Hepatocyte (in vitro differentiated cells): ENCODE data around the gene TMPRSS7. TPM values are rescaled to one million over a fixed set of nuclear protein-coding genes. Genes with fewer than 3 reads are reported as not detected.
"Not testable (repeated sequence)": the region's sequence is repeated elsewhere in the genome, so short reads cannot be mapped to it uniquely, and the experiment has no call there.

Experiments
- DNase-seq: peaks from one replicate; pipeline ENCODE4 v3.0.0-alpha.2; 2016; ENCODE audit warnings: low spot score
- H2AFZ ChIP-seq: fragments of 200-600 bp; sonication (generic); 2 replicates; pipeline ENCODE4 v1.6.0; 2016; ENCODE audit warnings: antibody characterized with exemption, mild to moderate bottlenecking
- H3K27ac ChIP-seq: fragments of 200-600 bp; sonication (generic); 2 replicates; pipeline ENCODE4 v1.5.1; 2016; ENCODE audit warnings: mild to moderate bottlenecking
- H3K27me3 ChIP-seq: fragments of 200-600 bp; sonication (generic); 2 replicates; pipeline ENCODE4 v1.6.1; 2016
- H3K36me3 ChIP-seq: fragments of 200-600 bp; sonication (generic); replicated peaks from 2 replicates; pipeline ENCODE4 v1.5.1; 2016; ENCODE audit warnings: low read depth; ENCODE audit not compliant: insufficient read depth
- H3K4me1 ChIP-seq: fragments of 200-600 bp; sonication (generic); 2 replicates; pipeline ENCODE4 v1.5.1; 2016; ENCODE audit warnings: mild to moderate bottlenecking, moderate library complexity; ENCODE audit not compliant: insufficient read depth
- H3K4me2 ChIP-seq: fragments of 200-600 bp; sonication (generic); 2 replicates; pipeline ENCODE4 v1.6.0; 2016
- H3K4me3 ChIP-seq: fragments of 200-600 bp; sonication (generic); 2 replicates; pipeline ENCODE4 v1.5.1; 2016; ENCODE audit warnings: mild to moderate bottlenecking
- H3K79me2 ChIP-seq: fragments of 200-600 bp; sonication (generic); 2 replicates; pipeline ENCODE4 v1.6.0; 2017; ENCODE audit warnings: mild to moderate bottlenecking
- H3K9me2 ChIP-seq: fragments of 200-600 bp; sonication (generic); replicated peaks from 2 replicates; pipeline ENCODE4 v1.6.0; 2017; ENCODE audit warnings: mild to moderate bottlenecking; ENCODE audit not compliant: insufficient read depth
- H3K9me3 ChIP-seq: fragments of 200-600 bp; sonication (generic); 2 replicates; pipeline ENCODE4 v1.5.1; 2016; ENCODE audit warnings: low read depth, mild to moderate bottlenecking
- H4K20me1 ChIP-seq: fragments of 200-600 bp; sonication (generic); 2 replicates; pipeline ENCODE4 v1.6.0; 2016; ENCODE audit warnings: mild to moderate bottlenecking; ENCODE audit not compliant: insufficient read depth, poor library complexity, severe bottlenecking
- CTCF ChIP-seq: fragments of 200-600 bp; sonication (generic); IDR thresholded peaks from 2 replicates; pipeline ENCODE4 v1.5.1; 2016; ENCODE audit warnings: antibody characterized with exemption, mild to moderate bottlenecking; ENCODE audit not compliant: poor library complexity
- EZH2 ChIP-seq: fragments of 200-600 bp; sonication (generic); IDR thresholded peaks from 2 replicates; pipeline ENCODE4 v1.6.1; 2016; ENCODE audit warnings: antibody characterized with exemption, mild to moderate bottlenecking, borderline replicate concordance
- EZH2phosphoT487 ChIP-seq: fragments of 200-600 bp; sonication (generic); IDR thresholded peaks from one replicate; pipeline ENCODE4 v1.6.1; 2018; ENCODE audit warnings: antibody characterized with exemption, mild to moderate bottlenecking, low read depth, moderate library complexity; ENCODE audit not compliant: unreplicated experiment, severe bottlenecking
- WGBS: methylation state at CpG from one replicate; pipeline ENCODE4 v1.1.6; 2016; ENCODE audit warnings: low lambda C conversion rate; ENCODE audit errors: missing lambda C conversion rate; 5-methylcytosine and 5-hydroxymethylcytosine counted together
- polyA plus RNA-seq: library from polyadenylated mRNA; unstranded; fragments of >200 nt; fragmentation: Nextera tagmentation; extraction: Ambion mirVana; gene quantifications from 2 replicates; pipeline ENCODE4 v1.2.1, GENCODE V29; 2016
- total RNA-seq: library from RNA; depleted of rRNA; stranded (reverse); fragments of >200 nt; gene quantifications from 2 replicates; pipeline ENCODE4 v1.2.3, GENCODE V29; 2014

TMPRSS7 gene
- total and polyA plus RNA-seq, 2 experiments from 2014 or later, result 0.06 TPM; not detected in 1

- Histone ChIP-seq H3K4me2 (no peak overlapping the region), H3K27ac (no peak overlapping the region), H4K20me1 (no peaks in the 10 kb centered on the region), H3K4me3 (no peak overlapping the region), H3K79me2 (no peaks in the 10 kb centered on the region), H3K9me3 (no peaks in the 10 kb centered on the region), H3K9me2 (no peaks in the 10 kb centered on the region), H2AFZ (no peak overlapping the region), H3K36me3 (no peaks in the 10 kb centered on the region), H3K27me3 (no peaks in the 10 kb centered on the region), H3K4me1 (no peaks in the 10 kb centered on the region)
- TF ChIP-seq EZH2 (no peak), CTCF (no peak), EZH2phosphoT487 (no peak)
- 93% methylated on average over 5 of the region's 5 CpGs for WGBS
- no peak for DNase-seq
Measured at GRCh38 chr3:112030901-112031300, 3.6 kb upstream of the TMPRSS7 start.

- H2AFZ ChIP-seq, result no peak overlapping the region
- H3K27me3 ChIP-seq, result no peaks in the 10 kb centered on the region
- no peak overlapping the region for H3K4me2 ChIP-seq
- H3K36me3 ChIP-seq, result no peaks in the 10 kb centered on the region
- H3K79me2 ChIP-seq, result no peaks in the 10 kb centered on the region
- no peaks in the 10 kb centered on the region for H4K20me1 ChIP-seq
- H3K27ac ChIP-seq, result no peak overlapping the region
- no peaks in the 10 kb centered on the region for H3K9me2 ChIP-seq
- H3K4me1 ChIP-seq, result no peaks in the 10 kb centered on the region
- TF ChIP-seq EZH2phosphoT487, result no peak
- no peak for TF ChIP-seq CTCF
- TF ChIP-seq EZH2, result no peak
- H3K9me3 ChIP-seq, result no peaks in the 10 kb centered on the region
- H3K4me3 ChIP-seq, result no peak overlapping the region
- WGBS, result 70% methylated on average over 5 of the region's 5 CpGs
- no peak for DNase-seq
Measured at GRCh38 chr3:112032098-112032731, 2.3 kb upstream of the TMPRSS7 start.

GRCh38 chr3:112035241-112035640 is 705 bp downstream of the TMPRSS7 start:
- Histone ChIP-seq H3K4me3 (no peak overlapping the region), H3K79me2 (no peaks in the 10 kb centered on the region), H3K4me2 (no peak overlapping the region), H2AFZ (no peak overlapping the region), H3K4me1 (no peaks in the 10 kb centered on the region), H3K27ac (no peak overlapping the region), H3K36me3 (no peaks in the 10 kb centered on the region), H3K9me2 (no peaks in the 10 kb centered on the region), H3K9me3 (no peaks in the 10 kb centered on the region), H4K20me1 (no peaks in the 10 kb centered on the region), H3K27me3 (no peaks in the 10 kb centered on the region)
- DNase-seq, result no peak
- WGBS, result 58% methylated on average over 3 of the region's 3 CpGs
- TF ChIP-seq EZH2phosphoT487, result no peak
- TF ChIP-seq CTCF, result no peak
- TF ChIP-seq EZH2, result no peak

DNA sequence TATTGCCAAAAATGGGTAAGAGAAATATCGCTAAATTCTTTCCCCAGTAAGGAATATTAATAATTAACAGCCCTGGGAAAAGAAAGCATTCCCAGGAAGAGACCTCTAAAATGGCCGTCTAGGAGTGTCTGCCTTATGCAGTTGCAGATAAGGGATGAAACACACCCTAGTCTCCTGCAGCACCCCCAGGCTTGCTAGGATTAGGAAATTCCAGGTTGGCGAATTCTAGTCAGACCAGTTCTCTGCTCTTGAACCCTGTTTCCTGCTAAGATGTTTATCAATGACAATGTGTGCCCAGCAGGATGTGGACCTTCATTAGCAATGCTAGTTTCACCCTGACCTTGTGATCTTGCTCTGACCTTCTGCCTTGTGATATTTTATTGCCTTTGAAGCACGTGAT is 2.7 kb downstream of the TMPRSS7 start:
- not testable (repeated sequence) for H3K79me2 ChIP-seq, H3K36me3 ChIP-seq, DNase-seq, H3K9me3 ChIP-seq, H3K27me3 ChIP-seq, H3K4me2 ChIP-seq, H4K20me1 ChIP-seq, H2AFZ ChIP-seq, H3K9me2 ChIP-seq, H3K4me3 ChIP-seq, H3K4me1 ChIP-seq, H3K27ac ChIP-seq
- 63% methylated on average over 4 of the region's 4 CpGs for WGBS
